GM19328 (cell line): ENCODE data around the gene COX19.
A peak's percentile ranks its signal among the peaks of the same experiment; 100 is the strongest.
"Not testable (repeated sequence)": the region's sequence is repeated elsewhere in the genome, so short reads cannot be mapped to it uniquely, and the experiment has no call there.

Source experiments
- ATAC-seq: cut with Tn5 transposase; IDR thresholded peaks from one replicate; pipeline ENCODE4 v1.9.1; 2021; ENCODE audit warnings: mild to moderate bottlenecking, moderate library complexity; ENCODE audit not compliant: unreplicated experiment

Gene COX19

GRCh38 chr7:931871-932650 is 43.3 kb downstream of the COX19 start:
- ATAC-seq: no peak

- no peak for ATAC-seq
Measured at GRCh38 chr7:930975-931758, 44.2 kb downstream of the COX19 start.

GRCh38 chr7:929311-929711 is 46.0 kb downstream of the COX19 start:
- ATAC-seq: no peak

- ATAC-seq: no peak
Measured at GRCh38 chr7:927031-927671, 48.2 kb downstream of the COX19 start.

DNA sequence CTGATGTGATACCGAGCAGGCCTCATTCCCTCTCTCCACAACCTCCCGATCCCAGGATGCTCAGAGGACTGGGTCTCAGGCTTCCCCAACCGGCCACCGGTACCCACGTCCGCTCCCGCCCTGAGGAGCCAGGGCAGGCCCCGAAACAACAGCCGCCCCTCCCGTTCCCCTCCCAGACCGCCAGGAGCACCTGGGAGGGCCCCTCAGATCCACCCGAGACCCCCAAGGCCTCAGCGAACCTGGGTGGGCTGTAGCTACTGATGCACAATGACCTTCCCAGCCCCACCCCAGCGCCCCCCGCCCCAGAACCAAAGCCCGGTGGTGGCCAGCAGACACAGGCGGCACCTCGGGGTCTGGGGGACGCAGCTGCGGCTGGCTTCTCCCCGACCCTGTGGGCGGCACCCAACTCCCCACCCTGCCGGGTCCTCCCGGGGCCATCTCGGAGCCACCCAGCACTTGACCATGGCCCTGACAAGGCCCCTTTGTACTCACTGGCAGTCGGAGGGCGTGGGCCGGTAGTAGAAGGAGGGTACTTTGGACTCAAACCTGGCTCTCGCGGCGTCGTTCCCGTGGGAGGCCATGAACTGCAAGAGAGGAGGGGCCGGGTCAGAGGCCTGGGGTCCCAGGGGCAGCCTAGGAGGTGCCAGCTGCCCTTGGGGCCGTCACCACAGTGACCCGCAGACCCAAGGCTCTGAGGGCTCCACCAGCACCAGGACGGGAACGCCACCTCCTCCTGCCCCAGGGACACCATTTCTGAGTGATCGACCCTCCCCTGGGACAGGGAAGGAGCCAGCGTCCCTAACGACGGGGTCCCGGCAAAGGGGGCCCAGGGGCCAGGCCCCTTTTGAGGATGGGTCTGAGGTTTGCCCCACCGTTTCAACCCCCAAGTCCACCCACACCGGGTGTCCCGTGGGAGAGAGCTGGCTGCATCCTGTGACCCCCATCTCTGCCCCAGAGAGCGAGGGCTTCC is 49.0 kb downstream of the COX19 start:
- ATAC-seq: no peak

DNA sequence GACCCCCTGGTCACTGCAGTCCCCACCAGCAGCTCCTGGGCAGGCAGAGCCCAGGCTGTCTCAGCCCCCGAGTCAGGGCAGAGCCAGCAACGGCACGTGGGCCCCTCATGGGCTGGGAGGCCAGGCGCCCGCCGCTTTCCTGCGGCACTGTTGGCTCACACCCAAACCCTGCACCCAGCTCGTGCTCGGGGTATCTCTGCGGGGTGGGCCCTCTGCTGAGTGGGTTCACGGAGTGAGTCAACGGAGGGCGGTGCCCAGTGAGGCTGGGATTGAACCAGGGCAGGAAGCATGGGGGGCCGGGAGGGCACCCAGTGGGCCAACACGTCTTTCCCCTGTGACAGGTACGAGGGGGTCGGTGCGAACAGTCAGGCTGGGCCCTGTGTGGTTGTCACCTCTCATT is 49.7 kb downstream of the COX19 start:
- ATAC-seq: no peak

DNA sequence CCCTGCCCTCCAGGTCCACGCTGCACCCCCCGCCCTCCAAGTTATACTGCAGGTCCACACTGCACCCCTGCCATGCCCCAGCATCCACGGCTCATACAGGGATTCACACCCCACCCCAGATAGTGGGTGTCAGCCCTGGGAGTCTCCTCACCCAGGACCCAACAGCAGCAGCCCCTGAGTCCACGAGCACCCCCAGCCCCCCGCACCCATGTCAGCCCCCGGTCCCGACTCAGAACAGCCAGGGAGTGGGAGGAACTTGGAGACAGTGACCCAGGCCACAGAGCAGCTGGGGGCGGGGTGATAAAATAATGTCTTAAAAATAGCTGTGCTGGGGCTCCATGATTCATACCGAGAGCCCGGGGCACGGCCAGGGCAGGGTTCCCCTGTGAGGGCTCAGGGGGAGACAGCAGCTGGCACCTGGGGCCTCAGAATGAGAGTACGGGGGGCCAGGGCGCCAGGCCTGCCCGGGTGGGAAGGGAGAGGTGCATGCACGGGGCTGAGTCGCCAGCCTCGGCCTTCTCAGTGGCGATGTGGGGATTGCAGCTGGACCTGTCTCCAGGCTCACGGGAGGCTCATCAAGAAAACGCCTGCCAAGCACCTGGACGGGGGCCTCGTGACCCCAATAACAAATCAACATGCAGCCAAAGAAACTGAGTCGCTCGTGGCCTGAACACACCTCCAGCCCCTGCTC is 50.7 kb downstream of the COX19 start:
- ATAC-seq: peak; percentile 42

DNA sequence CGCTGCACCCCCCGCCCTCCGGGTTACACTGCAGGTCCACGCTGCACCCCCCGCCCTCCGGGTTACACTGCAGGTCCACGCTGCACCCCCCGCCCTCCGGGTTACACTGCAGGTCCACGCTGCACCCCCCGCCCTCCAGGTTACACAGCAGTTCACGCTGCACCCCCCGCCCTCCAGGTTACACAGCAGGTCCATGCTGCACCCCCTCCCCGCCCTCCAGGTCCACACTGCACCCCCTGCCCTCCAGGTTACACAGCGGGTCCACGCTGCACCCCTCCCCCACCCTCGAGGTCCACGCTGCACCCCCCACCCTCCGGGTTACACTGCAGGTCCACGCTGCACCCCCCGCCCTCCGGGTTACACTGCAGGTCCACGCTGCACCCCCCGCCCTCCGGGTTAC is 51.3 kb downstream of the COX19 start:
- not testable (repeated sequence) for ATAC-seq

DNA sequence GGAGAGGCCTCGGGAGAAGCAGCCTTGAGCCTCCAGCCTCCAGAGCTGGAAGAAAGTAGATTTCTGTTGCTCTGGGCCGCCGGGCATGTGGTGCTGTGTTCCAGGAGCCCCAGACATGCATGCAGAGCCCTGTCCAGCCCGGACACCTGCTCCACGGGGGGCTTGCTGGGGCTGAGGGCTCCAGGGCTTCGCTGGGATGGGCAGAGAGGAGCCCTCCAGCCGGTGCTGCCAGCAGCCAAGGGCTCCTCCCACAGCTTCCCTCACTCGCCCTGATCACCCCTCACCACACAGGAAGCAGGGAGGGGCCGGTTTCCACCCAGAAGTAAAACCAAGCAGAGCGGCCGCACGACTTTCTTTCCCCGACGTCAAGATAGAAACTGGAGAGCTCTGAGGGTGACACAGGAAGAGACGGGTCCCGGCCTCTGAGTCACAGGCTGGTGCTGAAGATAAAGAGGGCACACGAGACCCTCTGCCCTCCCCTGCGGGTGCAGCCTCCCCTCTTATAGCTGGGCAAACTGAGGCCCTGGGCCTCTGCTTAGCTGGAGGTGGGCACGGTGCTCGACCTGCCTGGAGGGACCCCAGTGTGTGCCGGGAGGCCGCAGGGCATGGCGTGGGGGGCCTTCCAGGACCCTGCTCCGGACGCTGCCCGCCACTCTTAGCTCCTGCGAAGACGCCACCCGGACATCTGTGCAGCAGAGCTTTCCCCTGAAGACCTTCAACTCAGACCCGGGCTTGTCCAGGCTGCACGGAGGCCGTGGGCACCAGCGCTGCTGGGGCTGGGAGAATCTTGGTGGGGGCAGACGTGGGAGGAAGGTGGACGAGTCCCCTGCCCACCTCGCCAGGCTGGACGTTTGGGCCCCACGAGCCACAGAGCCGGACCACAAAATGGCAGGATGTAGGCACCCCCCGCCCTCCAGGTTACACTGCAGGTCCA is 52.0 kb downstream of the COX19 start:
- peak; percentile 78 for ATAC-seq

GRCh38 chr7:922334-923107 is 52.8 kb downstream of the COX19 start:
- no peak for ATAC-seq

- ATAC-seq: no peak
Measured at GRCh38 chr7:921581-922333, 53.6 kb downstream of the COX19 start.

DNA sequence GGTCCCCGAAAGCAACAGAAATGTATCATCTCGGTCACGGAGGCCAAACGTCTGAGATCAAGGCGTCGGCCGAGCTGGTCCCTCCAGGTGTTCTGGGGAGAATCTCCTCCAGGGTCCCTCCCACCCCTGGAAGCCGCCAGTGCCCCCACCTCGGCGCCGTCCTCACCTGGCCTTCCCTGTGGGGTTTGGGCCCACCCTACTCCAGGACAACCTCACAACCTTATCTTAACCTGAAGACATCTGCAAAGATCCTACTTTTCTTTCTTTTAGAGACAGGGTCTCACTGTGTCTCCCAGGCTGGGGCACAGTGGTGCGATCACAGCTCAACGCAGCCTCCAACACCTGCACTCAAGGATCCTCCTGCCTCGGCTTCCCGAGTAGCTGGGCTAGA is 54.3 kb downstream of the COX19 start:
- no peak for ATAC-seq

- no peak for ATAC-seq
Measured at GRCh38 chr7:920351-921070, 54.8 kb downstream of the COX19 start.

- ATAC-seq: no peak
Measured at GRCh38 chr7:919924-920341, 55.4 kb downstream of the COX19 start.

DNA sequence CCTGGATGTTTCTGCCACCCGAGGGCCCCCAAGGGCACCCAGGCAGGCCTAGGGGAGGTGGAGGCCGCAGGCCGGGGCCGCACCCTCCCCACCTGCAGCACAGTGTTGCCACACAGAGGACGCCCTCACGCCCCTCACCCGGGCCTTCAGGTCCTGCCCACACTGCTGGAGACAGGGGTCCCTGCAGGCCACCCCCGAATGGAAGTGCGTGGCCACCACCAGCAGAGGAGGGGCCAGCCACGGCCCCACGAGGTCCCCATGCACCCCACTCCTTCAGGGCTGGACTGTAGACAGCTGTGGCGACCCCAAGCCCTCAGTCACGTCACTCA is 56.3 kb downstream of the COX19 start:
- ATAC-seq: no peak

- ATAC-seq: no peak
Measured at GRCh38 chr7:918441-919113, 56.8 kb downstream of the COX19 start.

DNA sequence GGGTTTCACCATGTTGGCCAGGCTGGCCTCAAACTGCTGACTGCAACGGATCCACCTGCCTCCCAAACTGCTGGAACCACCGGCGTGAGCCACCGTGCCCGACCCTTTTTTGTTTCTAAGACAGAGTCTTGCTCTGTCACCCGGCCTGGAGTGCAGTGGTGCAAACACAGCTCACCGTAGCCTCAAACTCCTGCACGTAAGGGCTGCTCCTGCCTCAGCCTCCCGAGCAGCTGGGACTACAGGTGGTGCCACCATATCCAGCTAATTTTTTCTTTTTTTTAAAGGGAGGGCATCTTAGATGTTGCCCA is 57.3 kb downstream of the COX19 start:
- ATAC-seq: no peak
